IPS-NIHi11 (cell line): ENCODE measurements around the gene ESF1.
"Not testable (repeated sequence)": the region's sequence is repeated elsewhere in the genome, so short reads cannot be mapped to it uniquely, and the experiment has no call there.

Source experiments
- DNase-seq: peaks from one replicate; pipeline ENCODE4 v3.0.0; 2012; ENCODE audit warnings: mixed read lengths, low spot score

ESF1 gene

DNA sequence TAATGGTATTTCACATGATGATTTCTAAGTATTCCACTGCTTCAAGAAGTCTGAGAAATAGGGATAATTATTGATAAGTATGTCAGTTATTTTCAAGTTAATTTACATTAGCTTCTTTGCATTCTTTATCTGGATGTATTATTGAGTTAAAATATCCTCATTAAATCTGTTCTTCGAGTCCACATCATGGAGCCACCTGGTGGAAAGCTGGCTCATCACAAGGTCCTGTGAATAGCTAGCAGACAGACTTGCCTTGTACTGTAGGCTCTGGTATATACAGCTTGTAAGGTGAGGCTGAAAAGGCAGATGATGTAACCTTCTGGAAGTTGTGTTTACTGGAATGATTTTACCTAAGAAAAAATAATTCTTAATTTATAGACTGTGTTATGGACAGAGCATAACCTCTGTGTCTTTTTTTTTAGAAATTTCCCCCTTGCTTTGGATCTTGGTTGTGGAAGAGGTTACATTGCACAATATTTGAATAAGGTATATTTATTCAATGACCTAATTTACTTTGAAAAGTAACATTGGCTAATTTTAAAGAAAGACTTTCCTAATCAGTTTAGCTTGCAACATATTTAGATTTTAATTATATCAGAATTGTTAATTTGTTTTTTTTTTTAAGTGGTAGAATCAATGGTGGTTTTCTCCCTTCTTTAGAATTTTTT is 3.6 kb upstream of the ESF1 start:
- DNase-seq, result peak; percentile 39

DNA sequence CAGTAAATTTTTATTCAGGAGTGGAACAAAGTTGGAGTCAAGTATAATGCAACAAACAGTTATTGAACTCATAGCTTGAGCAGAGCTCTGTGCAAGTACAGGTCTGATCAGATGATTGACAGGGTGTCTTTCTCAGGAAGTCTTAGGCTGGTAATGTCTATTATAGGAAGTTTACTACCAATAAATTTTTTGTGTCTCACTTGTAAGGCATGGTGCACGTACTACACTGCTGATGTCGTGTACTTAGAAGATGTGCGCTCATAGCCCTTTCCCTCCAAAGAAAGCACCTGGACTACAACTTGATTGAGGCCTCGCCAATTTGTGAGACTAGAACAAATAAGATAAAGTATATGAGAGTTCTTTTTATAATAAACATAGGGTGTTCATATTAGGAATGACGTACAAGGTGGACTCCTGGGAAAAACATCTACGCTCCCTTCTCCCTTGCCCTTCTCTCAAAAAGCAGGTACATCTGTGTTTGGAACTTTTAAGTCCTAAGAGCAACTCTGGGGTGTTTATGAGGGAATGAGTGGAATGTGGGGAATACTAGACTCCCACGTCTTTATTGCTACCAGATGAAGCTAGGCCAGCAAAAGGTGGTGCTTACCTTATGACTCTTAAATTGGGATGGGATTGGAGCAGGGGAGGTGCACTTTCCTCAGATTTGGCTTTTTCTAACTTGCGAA is 1.6 kb upstream of the ESF1 start:
- DNase-seq, result no peak

DNA sequence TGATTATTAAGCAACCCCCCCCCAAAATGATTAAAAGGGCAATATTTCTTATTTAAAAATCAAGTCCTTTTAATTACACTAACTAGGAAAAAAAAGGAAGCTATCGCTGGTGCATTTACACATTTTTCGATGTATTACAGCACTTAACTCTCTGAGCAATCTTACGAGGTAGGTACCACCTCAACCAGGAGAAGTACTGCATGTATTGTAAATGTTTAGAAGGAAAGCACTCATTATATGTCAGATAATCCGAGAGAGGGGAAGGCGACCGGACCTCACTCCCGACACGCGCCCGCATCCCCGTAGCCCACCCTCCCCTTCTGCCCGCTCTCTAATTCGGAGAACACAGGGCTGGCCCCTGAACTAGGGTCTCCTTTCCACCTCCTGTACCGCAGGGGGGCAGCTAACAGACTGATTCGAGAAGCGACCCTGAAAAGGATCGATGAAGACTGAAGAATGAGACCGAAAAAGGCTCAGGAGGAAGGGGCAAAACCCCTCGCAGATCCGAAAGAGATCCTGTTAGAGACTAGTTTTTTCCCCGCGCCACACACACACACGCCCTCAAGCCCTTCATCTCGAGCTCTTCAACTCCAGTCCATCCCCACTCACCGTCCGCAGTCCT is 337 bp downstream of the ESF1 start:
- peak; percentile 35 for DNase-seq

DNA sequence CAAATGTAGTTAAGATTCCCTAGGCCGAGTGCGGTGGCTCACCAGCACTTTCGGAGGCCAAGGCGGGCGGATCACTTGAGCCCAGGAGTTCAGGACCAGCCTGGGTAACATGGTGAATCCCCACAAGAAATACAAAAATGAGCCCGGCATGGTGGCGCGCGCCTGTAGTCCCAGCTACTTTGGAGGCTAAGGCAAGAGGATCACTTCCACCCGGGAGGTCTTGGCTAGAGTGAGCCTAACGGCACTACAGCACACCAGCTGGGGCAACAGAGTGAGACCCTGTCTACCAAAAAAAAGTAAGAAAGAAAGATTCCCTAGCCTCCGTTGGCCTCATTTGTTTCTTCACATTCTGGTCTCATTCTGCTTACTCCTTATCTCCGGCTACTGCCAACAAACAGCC is 1.2 kb downstream of the ESF1 start:
- DNase-seq, result no peak

DNA sequence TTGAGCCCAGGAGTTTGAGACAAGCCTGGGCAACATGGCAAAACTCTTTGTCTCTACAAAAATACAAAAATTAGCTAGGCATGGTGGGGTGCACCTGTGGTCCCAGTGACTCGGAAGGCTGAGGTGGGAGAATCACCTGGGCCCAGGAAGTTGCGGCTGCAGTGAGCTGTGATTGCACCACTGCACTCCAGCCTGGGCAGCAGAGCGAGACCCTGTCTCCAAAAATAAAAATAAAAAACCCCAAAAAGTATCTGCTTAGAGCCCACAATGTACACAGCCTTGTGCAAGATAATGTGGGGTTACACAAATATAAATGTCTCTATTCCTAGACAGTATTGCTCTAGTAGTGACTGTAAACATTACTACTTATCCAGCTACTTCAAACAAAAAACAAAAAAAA is 5.9 kb downstream of the ESF1 start:
- no peak for DNase-seq

DNA sequence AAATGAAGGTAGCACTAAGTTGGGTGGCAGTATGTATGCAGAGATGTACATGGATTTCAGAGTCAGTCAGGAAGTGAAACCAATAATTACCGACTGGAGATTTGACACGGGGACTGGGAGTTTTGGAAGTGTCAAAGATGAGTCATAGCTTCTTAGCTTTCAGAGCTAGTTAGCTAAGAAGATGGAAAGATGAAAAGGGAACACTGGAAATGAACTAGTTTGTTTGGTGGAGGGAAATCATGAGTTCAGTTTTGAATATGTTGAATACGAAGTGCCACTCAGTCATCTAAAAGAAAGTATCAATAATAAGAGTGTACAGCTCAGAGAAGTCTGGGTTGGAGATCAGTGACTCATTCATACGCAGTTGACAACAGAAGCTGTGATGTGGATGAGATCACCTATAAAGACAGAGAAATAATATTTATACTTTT is 7.5 kb downstream of the ESF1 start:
- no peak for DNase-seq

DNA sequence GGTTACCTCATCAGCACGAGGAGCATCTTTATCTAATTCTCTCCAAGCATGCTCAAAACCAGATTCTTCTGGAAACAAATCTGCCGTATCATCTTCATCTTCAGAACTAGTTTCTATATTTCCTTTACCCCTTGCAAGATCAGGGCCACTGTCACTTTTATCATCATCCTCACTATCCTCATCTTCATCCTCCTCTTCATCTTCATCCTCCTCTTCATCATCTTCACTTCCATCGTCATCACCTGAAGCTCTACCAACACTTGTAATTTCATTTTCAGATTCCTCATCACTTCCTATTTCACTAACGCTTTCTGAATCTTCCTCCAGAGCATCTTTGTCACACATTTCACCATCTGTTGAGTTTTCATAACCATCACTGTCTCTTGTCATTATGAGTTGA is 8.9 kb downstream of the ESF1 start:
- DNase-seq, result no peak

DNA sequence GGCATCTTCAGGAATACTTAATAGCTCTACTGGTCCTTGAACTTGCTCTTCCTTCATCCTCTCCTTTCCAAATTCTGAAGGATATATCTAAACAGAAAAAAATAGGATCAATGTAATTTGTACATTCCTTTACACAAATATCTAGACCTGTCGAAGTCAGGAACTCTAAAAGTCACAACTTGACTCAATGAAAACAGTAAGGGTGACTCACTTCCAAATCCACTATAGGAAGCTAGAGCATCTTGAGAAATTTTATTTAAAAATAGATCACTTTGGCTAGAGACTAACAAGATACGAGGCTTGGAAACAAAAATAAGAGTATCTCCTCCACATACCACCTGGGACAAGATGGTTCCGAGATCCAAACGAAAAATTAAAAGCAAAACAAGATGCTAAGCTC is 12.2 kb downstream of the ESF1 start:
- no peak for DNase-seq

DNA sequence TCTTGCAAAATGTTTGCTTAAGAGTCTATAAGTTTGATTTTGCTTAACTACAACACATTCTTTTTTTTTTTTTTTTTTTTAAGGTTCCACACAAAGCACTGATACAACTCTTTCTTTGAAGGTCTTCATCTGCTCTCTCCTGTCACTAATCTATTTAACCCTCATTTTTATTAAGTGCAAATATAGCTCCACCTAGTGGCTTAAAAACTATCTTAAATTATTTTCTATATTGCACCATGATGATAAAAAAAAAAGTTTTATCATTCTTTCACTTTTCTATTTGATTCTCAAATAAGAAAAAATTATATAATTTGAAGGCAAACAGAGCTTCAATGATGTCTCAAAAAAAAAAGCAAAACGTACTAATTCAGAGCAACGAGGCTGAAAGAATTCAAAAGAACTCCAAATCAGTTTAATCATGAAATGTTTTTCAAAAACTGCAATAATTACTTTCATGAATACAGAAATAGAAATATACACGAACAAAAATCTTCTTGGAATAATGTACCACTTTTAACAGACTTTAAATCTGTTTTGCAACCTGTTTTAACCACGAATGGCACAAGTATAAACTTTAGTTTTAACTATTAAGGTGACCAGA is 12.8 kb downstream of the ESF1 start:
- peak; percentile 19 for DNase-seq

DNA sequence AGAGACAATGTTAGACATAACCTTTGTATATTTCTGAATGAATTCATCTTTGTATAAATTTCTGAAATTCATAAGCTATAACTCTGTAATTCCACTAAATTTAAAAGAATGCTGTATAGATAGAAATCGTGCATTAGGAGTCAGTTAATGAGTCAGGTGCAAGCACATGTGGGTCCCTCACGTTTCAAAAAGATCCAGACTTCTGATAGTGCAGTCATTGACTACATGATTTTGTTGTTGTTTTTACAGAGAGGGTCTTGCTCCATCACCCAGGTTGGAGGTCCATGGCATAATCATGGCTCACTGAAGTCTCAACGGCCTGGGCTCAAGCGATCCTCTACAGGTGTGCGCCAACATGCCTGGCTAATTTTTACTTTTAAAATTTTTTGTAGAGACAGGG is 14.6 kb downstream of the ESF1 start:
- DNase-seq, result no peak

DNA sequence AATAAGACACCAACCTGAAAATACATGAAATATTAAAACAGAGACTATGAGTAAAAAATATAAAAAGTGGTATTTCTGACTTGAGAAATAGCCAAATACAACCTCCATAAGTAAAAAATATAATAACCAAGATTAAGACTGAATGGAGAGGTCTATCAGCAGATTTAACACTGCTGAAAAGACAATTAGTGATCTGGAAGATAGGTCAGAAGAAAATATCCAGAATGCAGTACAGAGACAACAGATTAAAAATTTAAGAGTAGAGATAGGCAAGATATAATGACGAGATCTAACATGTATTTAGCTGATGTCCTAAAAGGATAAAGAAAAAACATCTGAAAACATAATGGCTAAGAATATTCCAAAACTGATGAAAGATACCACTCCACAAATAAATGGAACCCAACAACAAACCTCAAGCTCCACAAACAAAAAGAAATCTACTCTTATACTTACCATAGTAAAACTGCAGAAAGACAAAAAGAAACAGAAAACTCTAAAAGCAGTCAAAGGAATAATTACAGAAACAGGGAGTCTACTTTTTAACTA is 18.8 kb downstream of the ESF1 start:
- DNase-seq, result no peak

DNA sequence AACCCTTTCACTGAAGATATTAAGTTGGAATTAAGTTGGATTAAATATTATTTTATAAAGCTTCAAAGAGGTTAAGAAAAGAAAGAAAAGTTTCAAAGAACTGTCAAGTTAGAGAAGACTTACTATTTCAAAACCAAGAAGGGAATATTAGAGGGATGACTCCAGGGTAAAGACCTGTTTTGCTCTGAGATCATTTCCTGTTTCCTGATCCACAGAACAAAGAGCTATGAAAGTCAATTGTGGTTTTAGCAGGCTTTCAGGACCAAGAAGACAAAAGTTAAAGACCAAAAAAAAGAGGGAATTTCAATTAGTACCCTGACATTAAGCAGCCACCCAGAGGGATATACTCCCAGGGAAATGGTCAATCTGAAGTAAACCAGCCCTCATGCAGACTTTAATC is 19.4 kb downstream of the ESF1 start:
- DNase-seq, result no peak

DNA sequence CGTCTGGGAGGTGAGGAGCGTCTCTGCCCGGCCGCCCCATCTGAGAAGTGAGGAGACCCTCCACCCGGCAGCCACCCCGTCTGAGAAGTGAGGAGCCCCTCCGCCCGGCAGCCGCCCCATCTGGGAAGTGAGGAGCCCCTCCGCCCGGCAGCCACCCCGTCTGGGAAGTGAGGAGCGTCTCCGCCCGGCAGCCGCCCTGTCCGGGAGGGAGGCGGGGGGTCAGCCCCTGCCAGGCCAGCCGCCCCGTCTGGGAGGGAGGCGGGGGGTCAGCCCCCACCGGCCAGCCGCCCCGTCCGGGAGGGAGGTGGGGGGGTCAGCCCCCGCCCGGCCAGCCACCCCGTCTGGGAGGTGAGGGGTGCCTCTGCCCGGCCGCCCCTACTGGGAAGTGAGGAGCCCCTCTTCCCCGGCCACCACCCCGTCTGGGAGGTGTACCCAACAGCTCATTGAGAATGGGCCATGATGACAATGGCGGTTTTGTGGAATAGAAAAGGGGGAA is 24.2 kb downstream of the ESF1 start:
- DNase-seq, result not testable (repeated sequence)

DNA sequence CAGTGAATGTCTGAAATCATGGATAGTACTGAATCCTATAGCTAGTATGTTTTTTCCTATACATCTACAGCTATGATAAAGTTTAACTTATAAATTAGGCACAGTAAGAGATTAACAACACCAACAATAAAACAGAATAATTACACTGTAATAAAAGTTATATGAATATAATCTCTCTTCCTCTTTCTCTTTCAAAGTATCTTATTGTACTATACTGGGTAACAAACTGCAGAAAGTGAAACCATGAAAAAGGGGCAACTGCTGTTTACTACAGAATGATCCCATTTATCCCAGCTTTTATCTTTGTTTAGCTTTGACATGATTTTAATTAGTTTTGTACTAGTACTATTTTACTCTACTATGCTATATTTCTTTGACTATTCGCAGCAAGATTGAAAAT is 25.8 kb downstream of the ESF1 start:
- no peak for DNase-seq

DNA sequence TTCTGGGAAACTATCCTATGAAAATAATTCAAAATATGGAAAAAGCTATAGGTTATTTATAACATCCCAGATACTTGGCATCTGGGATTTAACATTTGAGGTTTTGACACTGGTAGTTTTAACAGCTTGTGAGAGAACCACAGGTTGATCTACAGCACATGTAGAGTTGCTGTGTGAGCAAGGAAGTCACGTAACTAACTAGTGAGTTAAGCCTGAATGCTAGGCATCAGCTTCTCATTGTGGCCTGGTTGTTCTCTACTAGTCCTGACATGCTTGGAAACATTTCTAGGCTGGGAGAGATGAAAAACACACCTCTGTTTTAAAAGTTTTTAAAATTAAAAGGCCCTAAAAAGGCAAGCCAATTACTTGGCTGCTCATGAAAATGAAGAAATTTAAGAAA is 28.2 kb downstream of the ESF1 start:
- no peak for DNase-seq

DNA sequence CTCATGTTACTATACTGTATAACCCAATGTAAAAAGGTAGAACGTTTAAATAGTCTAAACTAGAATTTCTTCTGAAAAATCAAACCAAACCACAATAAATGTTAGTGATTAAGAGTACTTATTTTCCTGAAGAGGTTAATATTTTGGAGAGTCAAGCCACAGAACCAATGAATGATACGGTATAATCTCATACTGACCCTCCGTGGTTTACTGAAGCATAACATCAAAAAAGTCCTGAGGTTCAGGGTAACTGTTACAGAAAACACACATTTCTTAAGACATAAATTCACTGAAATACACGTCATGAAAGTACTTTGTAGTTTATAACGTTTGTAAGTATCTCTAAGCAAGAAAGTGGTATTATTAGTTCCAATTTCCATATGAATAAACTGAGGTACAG is 28.9 kb downstream of the ESF1 start:
- no peak for DNase-seq

DNA sequence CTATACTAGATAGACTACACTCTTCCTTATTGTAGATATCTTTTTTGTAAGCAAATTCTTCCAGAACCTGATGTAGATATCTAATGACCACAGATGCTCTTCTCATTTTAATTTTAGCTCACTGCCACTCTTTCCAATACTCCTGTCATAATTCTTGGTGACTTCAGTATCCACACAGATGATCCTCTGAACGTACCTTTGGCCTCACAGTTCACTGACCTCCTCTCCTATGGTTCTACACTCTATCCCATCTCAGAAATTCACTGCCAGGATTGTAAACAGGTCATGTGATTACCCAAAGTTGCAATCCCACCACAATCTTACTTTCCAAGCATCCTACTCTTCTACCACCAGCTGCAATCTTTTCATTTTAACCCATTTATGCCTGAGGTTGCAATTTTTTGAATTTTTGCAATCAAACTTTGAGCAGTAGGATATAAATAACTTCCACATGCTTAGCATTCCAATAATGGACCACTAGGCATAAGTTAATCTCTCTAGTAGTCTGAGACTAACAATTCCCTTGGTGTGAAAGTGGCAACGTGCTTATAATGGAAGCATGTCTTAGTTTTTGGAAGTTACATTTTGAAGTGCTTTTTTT is 31.2 kb downstream of the ESF1 start:
- no peak for DNase-seq

DNA sequence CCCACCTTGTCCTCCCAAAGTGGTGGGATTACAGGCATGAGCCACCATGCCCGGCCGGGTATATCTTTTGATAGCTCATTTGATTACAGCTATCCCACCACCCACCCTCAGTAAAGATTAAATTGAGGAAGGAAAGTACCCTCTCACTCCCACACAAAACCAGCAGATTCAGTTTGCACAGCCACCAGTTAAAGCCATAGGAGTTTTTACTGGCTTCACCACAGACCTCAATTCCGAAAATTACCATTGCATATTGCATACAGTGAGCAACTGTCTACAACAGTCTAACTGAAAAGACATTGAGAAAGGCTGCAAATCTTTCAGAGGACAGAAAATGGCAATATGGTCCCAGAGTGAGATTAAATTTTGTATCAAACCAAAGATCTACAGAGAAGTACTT is 34.9 kb downstream of the ESF1 start:
- no peak for DNase-seq

DNA sequence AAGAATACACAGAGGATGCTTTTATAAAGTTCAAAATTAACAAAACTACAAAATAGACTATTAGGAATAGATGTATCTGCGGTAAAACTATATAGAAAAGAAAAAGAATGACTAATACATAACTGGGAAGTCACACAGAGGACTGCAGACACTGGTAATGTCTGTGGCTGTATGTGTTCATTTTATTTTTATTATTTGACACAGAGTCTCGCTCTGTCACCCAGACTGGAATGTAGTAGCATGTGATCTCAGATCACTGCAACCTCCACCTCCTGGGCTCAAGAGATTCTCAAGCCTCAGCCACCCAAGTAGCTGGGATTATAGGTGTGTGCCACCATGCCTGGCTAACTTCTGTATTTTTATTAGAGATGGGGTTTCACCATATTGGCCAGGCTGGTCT is 38.9 kb downstream of the ESF1 start:
- DNase-seq, result no peak

DNA sequence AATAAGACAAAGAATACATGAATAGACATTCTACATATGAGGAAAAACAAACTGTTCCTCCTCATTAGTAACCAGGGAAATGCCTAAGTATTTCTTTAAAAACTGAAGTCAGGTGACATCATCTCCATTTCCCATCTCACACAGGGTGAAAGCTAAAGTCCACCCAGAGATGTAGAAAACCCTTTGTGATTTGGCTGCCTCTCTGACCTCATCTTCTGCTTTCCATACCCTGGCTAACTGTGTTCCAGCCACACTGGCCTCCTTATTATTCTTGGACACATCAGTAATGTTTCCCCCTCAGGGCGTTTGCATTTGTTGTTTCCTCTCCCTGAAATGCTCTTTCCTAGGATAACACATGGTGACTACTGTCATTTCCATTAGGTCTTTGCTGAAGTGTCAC is 40.4 kb downstream of the ESF1 start:
- DNase-seq, result no peak

DNA sequence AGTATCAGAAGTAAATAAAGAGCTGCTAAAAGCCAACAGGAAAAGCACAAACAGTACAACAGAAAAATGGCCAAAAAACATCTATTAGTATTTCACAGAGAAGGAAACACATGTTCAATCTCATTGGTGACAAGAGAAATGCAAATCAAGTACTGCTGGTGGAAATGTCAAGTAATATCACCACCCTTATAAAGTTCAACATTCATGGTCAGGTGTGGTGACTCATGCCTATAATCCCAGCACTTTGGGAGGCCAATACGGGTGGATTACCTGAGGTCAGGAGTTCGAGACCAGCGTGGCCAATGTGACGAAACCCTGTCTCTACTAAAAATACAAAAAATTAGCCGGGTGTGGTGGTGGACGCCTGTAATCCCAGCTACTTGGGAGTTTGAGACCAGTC is 42.8 kb downstream of the ESF1 start:
- no peak for DNase-seq
